Epithelial cell of prostate (primary cell): ENCODE measurements around the gene EXOC5.
A peak's percentile ranks its signal among the peaks of the same experiment; 100 is the strongest.

Source experiments
- DNase-seq: peaks from one replicate; pipeline ENCODE4 v3.0.0-alpha.2; 2011; ENCODE audit warnings: low read depth, low spot score
- H3K27ac ChIP-seq: fragments of 450-650 bp; 2 replicates; pipeline ENCODE4 v1.5.1; 2017; ENCODE audit warnings: mild to moderate bottlenecking

EXOC5 gene

DNA sequence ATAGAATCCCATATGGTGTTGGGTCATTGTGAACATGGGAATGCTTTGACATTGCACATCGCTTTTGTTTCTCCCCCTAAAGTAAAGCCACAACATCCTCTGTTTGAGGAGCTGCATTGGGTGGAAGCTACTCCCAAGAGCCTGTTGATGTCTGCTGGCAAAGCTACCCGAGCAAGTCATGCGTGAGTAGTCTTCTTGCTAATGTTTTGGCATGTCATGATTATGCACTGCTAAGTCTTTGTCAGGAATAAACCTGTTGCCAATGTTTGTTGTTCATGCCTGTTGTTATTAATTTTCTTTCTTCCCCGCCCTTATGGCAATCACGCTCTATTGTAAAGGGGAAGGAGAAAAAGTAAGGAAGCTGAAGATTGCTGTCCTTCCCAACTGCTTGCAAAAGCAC is 97.3 kb downstream of the EXOC5 start:
- no peak for DNase-seq
- no peak overlapping the region for H3K27ac ChIP-seq

DNA sequence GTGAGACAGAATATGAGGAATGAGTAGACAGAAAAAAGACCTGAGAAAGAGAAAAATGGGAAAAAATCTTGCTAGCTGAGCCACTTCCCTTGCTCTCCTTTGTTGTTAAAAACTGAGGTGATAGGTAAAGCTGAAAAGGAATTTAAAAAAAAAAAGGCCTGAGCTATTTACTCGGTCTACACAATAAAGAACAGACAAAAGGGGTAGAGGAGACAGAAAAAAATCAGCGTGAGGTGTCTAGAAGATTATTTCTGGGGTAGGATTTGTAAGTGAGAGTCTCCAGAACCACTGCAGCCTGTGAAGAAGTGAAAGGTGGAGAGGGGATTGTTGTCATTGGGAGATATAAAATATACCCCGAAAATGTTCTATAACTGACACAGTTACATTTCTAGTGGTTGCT is 98.8 kb downstream of the EXOC5 start:
- no peak overlapping the region for H3K27ac ChIP-seq
- DNase-seq = no peak

DNA sequence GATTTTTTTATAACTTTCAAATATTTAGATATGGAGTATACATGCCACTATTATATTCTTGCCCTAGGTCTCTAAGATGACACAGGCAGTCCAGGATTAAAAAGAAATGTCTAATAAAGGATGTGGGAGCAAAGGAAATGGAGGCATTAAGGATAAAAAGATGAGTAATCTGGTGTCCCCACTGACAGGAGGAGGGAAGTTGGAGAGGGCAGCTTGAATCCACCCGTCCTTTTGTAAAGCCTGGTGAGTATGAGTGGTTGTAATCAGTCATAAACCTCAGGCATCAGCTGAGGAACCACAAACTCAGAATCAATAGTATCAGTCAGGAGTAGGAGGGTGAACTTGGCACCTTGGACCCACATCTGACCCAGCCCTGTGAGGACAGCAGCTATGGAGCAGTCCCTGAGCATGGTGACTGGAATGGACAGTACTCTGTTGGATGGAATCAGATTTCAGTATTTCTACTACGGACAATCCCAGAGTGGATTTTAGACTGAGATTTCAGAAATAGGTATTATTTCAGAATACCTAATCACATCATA is 100.5 kb downstream of the EXOC5 start:
- DNase-seq = peak; percentile 3
- H3K27ac ChIP-seq = no peak overlapping the region

DNA sequence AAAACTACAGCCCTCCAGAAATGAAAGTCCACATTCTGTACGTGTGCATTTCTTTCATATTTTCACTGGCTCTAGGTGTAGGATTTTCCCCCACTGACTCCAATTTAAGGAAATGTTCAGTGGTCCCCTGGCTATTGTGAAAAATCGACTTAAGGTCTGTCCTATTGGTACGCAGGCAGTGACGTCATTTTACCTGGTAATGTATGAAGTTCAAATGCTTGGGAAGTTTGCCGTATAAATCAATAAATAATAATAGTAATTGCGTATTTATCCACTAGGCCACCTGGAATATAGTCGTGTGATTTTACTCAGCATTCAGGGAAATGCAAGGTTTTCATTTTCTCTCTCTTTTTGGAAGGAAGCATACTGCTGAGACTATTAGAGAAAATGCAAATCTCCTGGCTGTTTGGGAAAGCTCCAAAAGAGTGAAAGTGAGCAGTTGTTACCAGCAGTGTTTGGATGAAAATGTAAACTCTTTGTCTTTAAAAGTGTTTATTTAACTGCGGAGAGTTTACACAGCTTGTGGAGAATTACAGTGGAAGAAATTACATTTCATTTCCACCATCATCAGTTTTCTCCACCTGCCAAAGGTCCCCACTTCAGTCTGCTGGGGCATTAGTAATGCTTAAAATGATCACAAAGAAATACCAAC is 107.0 kb downstream of the EXOC5 start:
- DNase-seq = no peak
- no peak overlapping the region for H3K27ac ChIP-seq

DNA sequence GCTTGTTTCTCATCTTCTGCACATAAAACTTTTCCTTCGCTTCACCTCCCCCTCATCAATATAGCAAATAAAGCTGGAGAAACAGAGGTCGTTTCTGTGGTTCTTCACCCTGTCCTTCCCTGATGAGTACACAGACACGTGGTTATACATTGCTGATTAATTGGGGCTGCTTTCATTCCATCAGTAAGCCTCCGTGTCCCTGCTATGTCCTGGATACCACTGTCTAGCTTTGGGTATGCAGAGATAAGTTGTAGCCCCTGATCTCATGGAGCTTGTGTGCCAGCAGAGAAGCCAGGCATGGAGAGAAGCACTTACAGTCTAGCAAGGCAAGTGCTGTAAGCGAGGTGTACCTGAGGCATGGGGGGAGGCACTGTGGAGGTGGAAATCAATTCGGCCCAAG is 108.4 kb downstream of the EXOC5 start:
- DNase-seq = no peak

DNA sequence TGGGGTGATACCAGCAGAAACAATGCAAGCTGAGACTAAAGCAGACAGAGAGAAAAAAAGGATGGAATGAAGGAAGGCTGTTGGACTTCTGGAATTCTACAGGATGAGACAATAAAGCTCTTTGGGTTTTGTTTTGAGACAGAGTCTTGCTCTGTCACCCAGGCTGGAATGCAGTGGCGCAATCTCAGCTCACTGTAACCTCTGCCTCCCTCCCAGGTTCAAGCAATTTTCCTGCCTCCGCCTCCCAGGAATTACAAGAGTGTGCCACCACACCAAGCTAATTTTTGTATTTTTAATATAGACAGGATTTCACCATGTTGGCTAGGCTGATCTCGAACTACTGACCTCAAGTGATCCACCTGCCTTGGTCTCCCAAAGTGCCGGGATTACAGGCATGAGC is 115.4 kb downstream of the EXOC5 start:
- DNase-seq = no peak
- no peak overlapping the region for H3K27ac ChIP-seq

More for the DNA sequence above, 108.4 kb downstream of the EXOC5 start:
- H3K27ac ChIP-seq = no peak overlapping the region
